Measurements from ENCODE around the gene PASK. TPM values are rescaled to one million over a fixed set of nuclear protein-coding genes. Genes with fewer than 3 reads are reported as not detected.

Gene PASK
- total and polyA plus RNA-seq, 2 donors (not counting 1 experiment from before 2014, with no cell fraction given): 1.0 to 1.5 TPM

DNA sequence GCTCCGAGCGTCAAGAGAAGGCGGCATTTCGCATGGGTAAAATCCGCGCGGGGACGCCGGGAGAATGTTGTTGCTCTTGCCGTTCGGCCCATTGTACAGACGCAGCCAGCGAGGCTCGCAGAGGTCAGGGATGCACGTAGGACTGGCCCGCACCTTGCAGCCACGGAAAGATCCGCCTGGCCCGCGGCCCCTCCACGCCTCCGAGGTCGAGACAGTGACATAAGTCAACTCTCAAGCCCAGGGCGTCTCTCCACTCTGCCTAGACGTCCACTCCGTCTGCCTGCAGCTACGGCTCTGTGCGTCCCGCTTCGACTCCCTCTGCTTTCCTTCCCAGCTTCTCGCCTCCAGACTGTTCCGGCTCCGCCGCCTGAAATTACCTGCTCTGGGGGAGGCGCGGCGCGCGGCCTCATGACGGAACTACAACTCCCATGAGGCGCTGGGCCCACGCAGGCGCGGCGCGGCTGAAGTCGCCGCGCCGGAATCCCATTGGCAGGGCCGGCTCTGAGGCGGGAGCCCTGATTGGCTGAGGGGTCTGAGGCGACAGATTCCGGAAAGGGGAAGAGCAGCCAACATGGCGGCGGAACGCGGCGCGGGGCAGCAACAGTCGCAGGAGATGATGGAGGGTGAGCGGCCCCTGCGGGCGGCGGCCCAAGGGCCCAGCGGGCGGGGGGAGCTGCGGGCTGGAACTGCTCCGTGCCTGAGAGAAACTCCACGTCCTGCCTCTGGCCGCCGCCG lies 820 bp upstream of the PASK start, which contains the start of gene PPP1R7:
PPP1R7 (plus strand) TSS at position 543 of the 735 bp plus-strand sequence; CDS start at position 572, 29 bp downstream.
- Histone ChIP-seq H3K4me2 (ENCODE audit: extremely low read depth, insufficient read depth, low read length) (peak within 1 kb of the TSS; percentile 99), H3K4me3 (replicated peaks in 1 of 4; ENCODE audit: control extremely low read depth in 1 of 4, insufficient read depth in 1 of 4, low read depth in 3 of 4, low read length in 4 of 4) (peak within 1 kb of the TSS; percentile 67 to 90 (median 88)), H3K79me2 (ENCODE audit: control insufficient read depth, insufficient read depth, low read length) (peaks cover 17% of the 10 kb centered on the region), H3K4me1 (ENCODE audit: control insufficient read depth, extremely low read depth, insufficient read depth, low read length) (peaks cover 13% of the 10 kb centered on the region), H2AFZ (ENCODE audit: low read length) (peak within 1 kb of the TSS; percentile 99), H3K9ac (ENCODE audit: insufficient read depth, low read length) (peak within 1 kb of the TSS; percentile 76), H3K27ac (ENCODE audit: insufficient read depth, low read length) (peak within 1 kb of the TSS; percentile 91), H3K9me3 (ENCODE audit: control insufficient read depth, insufficient read depth, low read depth, low read length) (no peaks in the 10 kb centered on the region), H3K36me3 (ENCODE audit: control insufficient read depth, insufficient read depth, low read length) (peaks cover 4% of the 10 kb centered on the region), H3K27me3 (ENCODE audit: control insufficient read depth, insufficient read depth, low read length) (no peaks in the 10 kb centered on the region), H4K20me1 (ENCODE audit: control insufficient read depth, extremely low read depth, insufficient read depth, low read length) (no peaks in the 10 kb centered on the region)
- DNase-seq (ENCODE audit: low read depth in 2 of 2): peak; percentile 88 to 90
- TF ChIP-seq, protein P1, sequence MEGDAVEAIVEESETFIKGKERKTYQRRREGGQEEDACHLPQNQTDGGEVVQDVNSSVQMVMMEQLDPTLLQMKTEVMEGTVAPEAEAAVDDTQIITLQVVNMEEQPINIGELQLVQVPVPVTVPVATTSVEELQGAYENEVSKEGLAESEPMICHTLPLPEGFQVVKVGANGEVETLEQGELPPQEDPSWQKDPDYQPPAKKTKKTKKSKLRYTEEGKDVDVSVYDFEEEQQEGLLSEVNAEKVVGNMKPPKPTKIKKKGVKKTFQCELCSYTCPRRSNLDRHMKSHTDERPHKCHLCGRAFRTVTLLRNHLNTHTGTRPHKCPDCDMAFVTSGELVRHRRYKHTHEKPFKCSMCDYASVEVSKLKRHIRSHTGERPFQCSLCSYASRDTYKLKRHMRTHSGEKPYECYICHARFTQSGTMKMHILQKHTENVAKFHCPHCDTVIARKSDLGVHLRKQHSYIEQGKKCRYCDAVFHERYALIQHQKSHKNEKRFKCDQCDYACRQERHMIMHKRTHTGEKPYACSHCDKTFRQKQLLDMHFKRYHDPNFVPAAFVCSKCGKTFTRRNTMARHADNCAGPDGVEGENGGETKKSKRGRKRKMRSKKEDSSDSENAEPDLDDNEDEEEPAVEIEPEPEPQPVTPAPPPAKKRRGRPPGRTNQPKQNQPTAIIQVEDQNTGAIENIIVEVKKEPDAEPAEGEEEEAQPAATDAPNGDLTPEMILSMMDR (conservative IDR thresholded peaks at IDR 0.05 in 1 of 2, IDR thresholded peaks at IDR 0.05 in 1 of 2; ENCODE audit: low read depth in 1 of 2, low read length in 2 of 2): no peak
- TF ChIP-seq EZH2 (IDR thresholded peaks at IDR 0.05; ENCODE audit: low read length, missing control alignments): no peak

DNA sequence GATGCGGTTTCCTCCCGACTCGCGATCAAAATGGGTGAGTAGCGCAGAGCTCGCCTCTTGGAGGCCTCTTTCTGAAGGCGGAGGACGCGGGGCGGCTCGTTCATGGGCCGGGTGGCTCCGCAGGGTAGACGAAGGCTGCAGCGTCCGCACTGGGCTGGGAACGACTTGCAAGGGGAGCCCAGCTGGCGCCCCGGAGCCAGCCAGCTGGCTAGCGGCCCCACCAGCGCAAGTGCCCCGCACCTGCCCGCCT lies 328 bp upstream of the PASK start:
- no peak for TF ChIP-seq EZH2 (IDR thresholded peaks at IDR 0.05; ENCODE audit: low read length, missing control alignments)
- TF ChIP-seq, protein P1 (conservative IDR thresholded peaks at IDR 0.05 in 1 of 2, IDR thresholded peaks at IDR 0.05 in 1 of 2; ENCODE audit: low read depth in 1 of 2, low read length in 2 of 2): no peak
- H3K9me3 ChIP-seq (ENCODE audit: control insufficient read depth, insufficient read depth, low read depth, low read length): no peaks in the 10 kb centered on the region
- peaks cover 2% of the 10 kb centered on the region for H3K36me3 ChIP-seq (ENCODE audit: control insufficient read depth, insufficient read depth, low read length)
- H3K4me1 ChIP-seq (ENCODE audit: control insufficient read depth, extremely low read depth, insufficient read depth, low read length): peaks cover 13% of the 10 kb centered on the region
- H3K27ac ChIP-seq (ENCODE audit: insufficient read depth, low read length): peak overlapping the region; percentile 64
- peak overlapping the region; percentile 99 for H2AFZ ChIP-seq (ENCODE audit: low read length)
- H3K9ac ChIP-seq (ENCODE audit: insufficient read depth, low read length): peak overlapping the region; percentile 11
- no peaks in the 10 kb centered on the region for H3K27me3 ChIP-seq (ENCODE audit: control insufficient read depth, insufficient read depth, low read length)
- H3K79me2 ChIP-seq (ENCODE audit: control insufficient read depth, insufficient read depth, low read length): peaks cover 17% of the 10 kb centered on the region
- H3K4me3 ChIP-seq (replicated peaks in 1 of 4; ENCODE audit: control extremely low read depth in 1 of 4, insufficient read depth in 1 of 4, low read depth in 3 of 4, low read length in 4 of 4): peak overlapping the region; percentile 67 to 90 (median 86)
- no peak for DNase-seq (ENCODE audit: low read depth in 2 of 2)
- H3K4me2 ChIP-seq (ENCODE audit: extremely low read depth, insufficient read depth, low read length): peak overlapping the region; percentile 95
- H4K20me1 ChIP-seq (ENCODE audit: control insufficient read depth, extremely low read depth, insufficient read depth, low read length): no peaks in the 10 kb centered on the region

DNA sequence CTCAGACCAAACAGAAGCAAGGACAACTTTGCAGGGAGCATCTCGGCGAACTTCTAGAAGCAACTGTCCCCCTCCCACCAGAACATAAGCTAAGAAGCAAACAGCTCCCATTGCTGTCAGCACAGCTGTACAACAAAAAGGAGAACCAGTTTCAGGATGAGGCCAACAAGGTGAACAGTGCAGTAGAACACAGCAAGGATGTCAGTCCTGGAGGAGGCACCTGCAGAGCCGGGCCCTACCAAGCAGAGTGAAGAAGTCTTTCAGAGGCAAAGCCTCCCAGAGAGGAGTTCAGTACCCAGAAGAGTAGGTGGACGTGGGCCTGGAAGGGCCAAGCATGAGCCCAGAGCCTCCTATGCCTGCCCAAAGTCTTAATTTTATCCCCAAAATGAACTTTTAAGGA lies 1.0 kb downstream of the PASK start:
- H3K36me3 ChIP-seq (ENCODE audit: control insufficient read depth, insufficient read depth, low read length): no peaks in the 10 kb centered on the region
- peaks cover 13% of the 10 kb centered on the region for H3K4me1 ChIP-seq (ENCODE audit: control insufficient read depth, extremely low read depth, insufficient read depth, low read length)
- peak overlapping the region; percentile 72 for H2AFZ ChIP-seq (ENCODE audit: low read length)
- DNase-seq (ENCODE audit: low read depth in 2 of 2): no peak
- peak overlapping the region in 3 of 4 experiments; percentile 55 to 90 (median 67) for H3K4me3 ChIP-seq (replicated peaks in 1 of 4; ENCODE audit: control extremely low read depth in 1 of 4, insufficient read depth in 1 of 4, low read depth in 3 of 4, low read length in 4 of 4)
- TF ChIP-seq, protein P1 (conservative IDR thresholded peaks at IDR 0.05 in 1 of 2, IDR thresholded peaks at IDR 0.05 in 1 of 2; ENCODE audit: low read depth in 1 of 2, low read length in 2 of 2): no peak
- TF ChIP-seq EZH2 (IDR thresholded peaks at IDR 0.05; ENCODE audit: low read length, missing control alignments): no peak
- H3K27me3 ChIP-seq (ENCODE audit: control insufficient read depth, insufficient read depth, low read length): no peaks in the 10 kb centered on the region
- no peak overlapping the region for H3K9ac ChIP-seq (ENCODE audit: insufficient read depth, low read length)
- peak overlapping the region; percentile 95 for H3K4me2 ChIP-seq (ENCODE audit: extremely low read depth, insufficient read depth, low read length)
- no peaks in the 10 kb centered on the region for H3K9me3 ChIP-seq (ENCODE audit: control insufficient read depth, insufficient read depth, low read depth, low read length)
- H4K20me1 ChIP-seq (ENCODE audit: control insufficient read depth, extremely low read depth, insufficient read depth, low read length): no peaks in the 10 kb centered on the region
- H3K79me2 ChIP-seq (ENCODE audit: control insufficient read depth, insufficient read depth, low read length): peaks cover 16% of the 10 kb centered on the region
- no peak overlapping the region for H3K27ac ChIP-seq (ENCODE audit: insufficient read depth, low read length)
